Activated B cell treated with CpG ODN at 0.5 μM for 24 hours (primary cell): ENCODE data around the gene KCNQ2. TPM values are rescaled to one million over a fixed set of nuclear protein-coding genes. Genes with fewer than 3 reads are reported as not detected.

Experiments
- ATAC-seq: fragments of 200-7000 bp; cut with Tn5 transposase; one replicate; pipeline ENCODE4 v1.10.0; 2021; ENCODE audit warnings: low read depth, mild to moderate bottlenecking, moderate library complexity
- CTCF ChIA-PET: fragments of 350-600 bp; sonication (Branson Sonifier 250); formaldehyde crosslinking; loops from one replicate; lab custom pipeline; 2021; ENCODE audit warnings: antibody characterized with exemption; lab: Charles Lee
- POLR2A ChIA-PET: fragments of 350-600 bp; sonication (Branson Sonifier 250); formaldehyde crosslinking; loops from one replicate; lab custom pipeline; 2021; ENCODE audit warnings: antibody characterized with exemption; lab: Charles Lee
- DNase-seq: peaks from one replicate; pipeline ENCODE4 v3.0.0; 2022
- H3K27ac Mint-ChIP-seq: one replicate; pipeline ENCODE4 v1.8.0; 2020; ENCODE audit warnings: mixed read lengths
- H3K27me3 Mint-ChIP-seq: one replicate; pipeline ENCODE4 v1.8.0; 2021; ENCODE audit warnings: mixed read lengths
- H3K36me3 Mint-ChIP-seq: one replicate; pipeline ENCODE4 v1.8.0; 2021; ENCODE audit warnings: low read depth, mixed read lengths
- H3K4me1 Mint-ChIP-seq: one replicate; pipeline ENCODE4 v1.8.0; 2021; ENCODE audit warnings: mixed read lengths
- H3K4me3 Mint-ChIP-seq: one replicate; pipeline ENCODE4 v1.8.0; 2020; ENCODE audit warnings: mild to moderate bottlenecking, mixed read lengths
- H3K9me3 Mint-ChIP-seq: one replicate; pipeline ENCODE4 v1.8.0; 2020; ENCODE audit warnings: mixed read lengths
- CTCF ChIP-seq: fragments of 200-600 bp; IDR thresholded peaks from one replicate; pipeline ENCODE4 v1.8.0; 2022; ENCODE audit warnings: antibody characterized with exemption, mild to moderate bottlenecking
- intact Hi-C: fragments of 100-400 bp; cut with micrococcal nuclease; formaldehyde crosslinking; loops from one replicate; pipeline ENCODE4 v1.15.1; 2024
- total RNA-seq: library from RNA; stranded (reverse); gene quantifications from 2 replicates; pipeline ENCODE4 v1.2.3, GENCODE V29; 2022

The KCNQ2 gene
- total RNA-seq, 1 donor from 2014 or later, result not detected

GRCh38 chr20:63505281-63505680 is 32.8 kb upstream of the KCNQ2 start:
- ChIA-PET POLR2A (interaction anchor here (1.4 kb wide), 1 partner anchor 16 kb away, joined by 5 read pairs; the partner anchor contains the start of gene PPDPF), CTCF (no interaction called here)
- DNase-seq, result no peak

GRCh38 chr20:63504642-63505041 is 32.2 kb upstream of the KCNQ2 start:
- H3K27ac Mint-ChIP-seq, result no peak overlapping the region
- ATAC-seq (no peak), DNase-seq (no peak)
- TF ChIP-seq CTCF, result no peak
- H3K9me3 Mint-ChIP-seq, result peaks cover 8% of the 10 kb centered on the region
- intact Hi-C loops, result no loop called here
- no peaks in the 10 kb centered on the region for H3K4me1 Mint-ChIP-seq
- CTCF ChIA-PET, result no interaction called here
- H3K27me3 Mint-ChIP-seq, result peaks cover 22% of the 10 kb centered on the region
- no peak overlapping the region for H3K4me3 Mint-ChIP-seq
- POLR2A ChIA-PET, result interaction anchor here (1.4 kb wide), 1 partner anchor 16 kb away, joined by 5 read pairs; the partner anchor contains the start of gene PPDPF
- H3K36me3 Mint-ChIP-seq, result no peaks in the 10 kb centered on the region

More at GRCh38 chr20:63505281-63505680, 32.8 kb upstream of the KCNQ2 start:
- Mint-ChIP-seq H3K36me3 (no peaks in the 10 kb centered on the region), H3K9me3 (peaks cover 8% of the 10 kb centered on the region), H3K27ac (no peak overlapping the region), H3K4me1 (no peaks in the 10 kb centered on the region), H3K27me3 (peaks cover 24% of the 10 kb centered on the region), H3K4me3 (no peak overlapping the region)
- intact Hi-C loops, result no loop called here
- no peak for TF ChIP-seq CTCF
- no peak for ATAC-seq

- ChIA-PET POLR2A (no interaction called here), CTCF (no interaction called here)
- no peak for TF ChIP-seq CTCF
- no peaks in the 10 kb centered on the region for H3K4me1 Mint-ChIP-seq
- no peaks in the 10 kb centered on the region for H3K36me3 Mint-ChIP-seq
- H3K4me3 Mint-ChIP-seq, result no peak overlapping the region
- peaks cover 16% of the 10 kb centered on the region for H3K27me3 Mint-ChIP-seq
- intact Hi-C loops, result no loop called here
- H3K9me3 Mint-ChIP-seq, result peaks cover 8% of the 10 kb centered on the region
- no peak overlapping the region for H3K27ac Mint-ChIP-seq
- DNase-seq (no peak), ATAC-seq (no peak)
These were observed 31.1 kb upstream of the KCNQ2 start for GRCh38 chr20:63503524-63503923.

GRCh38 chr20:63502671-63503172 is 30.3 kb upstream of the KCNQ2 start:
- no peak for TF ChIP-seq CTCF
- Mint-ChIP-seq H3K4me3 (no peak overlapping the region), H3K9me3 (peaks cover 8% of the 10 kb centered on the region), H3K36me3 (no peaks in the 10 kb centered on the region), H3K4me1 (no peaks in the 10 kb centered on the region), H3K27me3 (peaks cover 9% of the 10 kb centered on the region), H3K27ac (no peak overlapping the region)
- ChIA-PET CTCF (no interaction called here), POLR2A (no interaction called here)
- DNase-seq (no peak), ATAC-seq (no peak)
- intact Hi-C loops, result no loop called here

GRCh38 chr20:63501818-63502670 is 29.6 kb upstream of the KCNQ2 start:
- Mint-ChIP-seq H3K27me3 (peaks cover 13% of the 10 kb centered on the region), H3K4me3 (no peak overlapping the region), H3K9me3 (peaks cover 8% of the 10 kb centered on the region), H3K4me1 (no peaks in the 10 kb centered on the region), H3K27ac (no peak overlapping the region), H3K36me3 (no peaks in the 10 kb centered on the region)
- no peak for TF ChIP-seq CTCF
- CTCF ChIA-PET, result interaction anchor here (1.1 kb wide), 1 partner anchor 18 kb away, joined by 3 read pairs; the partner anchor contains the start of gene PPDPF
- POLR2A ChIA-PET, result no interaction called here
- intact Hi-C loops, result no loop called here
- DNase-seq, result no peak
- no peak for ATAC-seq
